ENCODE measurements around the gene KIF3C. TPM values are rescaled to one million over a fixed set of nuclear protein-coding genes. Genes with fewer than 3 reads are reported as not detected.
A peak's percentile ranks its signal among the peaks of the same experiment; 100 is the strongest.

The KIF3C gene
- total and polyA plus RNA-seq, 2 of the 4 experiments (the other 2 are of a cell fraction) = 8.3 to 15.4 TPM

GRCh38 chr2:25955869-25956535 is 26.3 kb downstream of the KIF3C start:
- peaks cover 4% of the 10 kb centered on the region; the same call in 1 of the 2 replicates for H3K9me1 ChIP-seq (ENCODE audit: insufficient read depth, low read length)
- 100% methylated on average over 1 of the region's 7 CpGs; no CpG with 5 or more reads in 1 of the 2 experiments for WGBS, 2 experiments (ENCODE audit: extremely low coverage in 2 of 2, insufficient read length in 1 of 2)
- H2BK15ac ChIP-seq (ENCODE audit: low read depth, low read length) = no peak overlapping the region
- H2AK9ac ChIP-seq (replicated peaks; ENCODE audit: low read depth, low read length, poor library complexity) = peak overlapping the region; percentile 15
- no peak overlapping the region for H3K23ac ChIP-seq (ENCODE audit: low read depth, low read length)
- ChIA-PET CTCF (interaction anchor here (0.9 to 1.7 kb wide), 3 partner anchors 8 to 132 kb away, joined by 3 to 4 read pairs (median 3); no protein-coding TSS in a partner anchor), POLR2A (ENCODE audit: unreplicated experiment) (no interaction called here)
- no peak overlapping the region for H4K91ac ChIP-seq (ENCODE audit: insufficient read depth, low read depth, low read length)
- H3K18ac ChIP-seq (ENCODE audit: low read depth, low read length) = no peak overlapping the region
- H3K4me2 ChIP-seq (ENCODE audit: low read depth, low read length) = no peak overlapping the region
- no peak overlapping the region for H4K5ac ChIP-seq (ENCODE audit: low read depth, low read length)
- H3K27me3 ChIP-seq (ENCODE audit: control insufficient read depth, insufficient read depth, low read length) = no peaks in the 10 kb centered on the region
- intact Hi-C loops (cut with micrococcal nuclease) (no loop called here), in situ Hi-C loops (cut with MboI; ENCODE audit: low sequenced_read_pairs) (loop anchor here (25.0 kb wide), 1 partner anchor 381 kb away; the partner anchor contains the start of genes ADGRF3 and SELENOI), dilution Hi-C loops (cut with HindIII; ENCODE audit: low sequenced_read_pairs, unreplicated experiment) (no loop called here)
- H3K9me3 ChIP-seq (ENCODE audit: control insufficient read depth, insufficient read depth, low read length) = no peaks in the 10 kb centered on the region
- no peak overlapping the region for H2BK5ac ChIP-seq (ENCODE audit: low read depth, low read length, poor library complexity, severe bottlenecking)
- peaks cover 5% of the 10 kb centered on the region; the same call in 1 of the 2 replicates for H4K20me1 ChIP-seq (ENCODE audit: insufficient read depth, low read length)
- no peak overlapping the region for H2AFZ ChIP-seq (replicated peaks; ENCODE audit: low read length, poor library complexity)
- no peak overlapping the region for H3K4me3 ChIP-seq (ENCODE audit: insufficient read depth, low read depth, low read length)
- no peak for DNase-seq
- peaks cover 2% of the 10 kb centered on the region for H3K4me1 ChIP-seq (ENCODE audit: control insufficient read depth, insufficient read depth, low read length)
- BruUV-seq (replicated peaks) = no TSS peak
- ATAC-seq (ENCODE audit: low read depth) = no peak
- H2BK120ac ChIP-seq (ENCODE audit: low read depth, low read length) = no peak overlapping the region
- no peak overlapping the region for H2BK20ac ChIP-seq (ENCODE audit: low read depth, low read length)
- peaks cover 16% of the 10 kb centered on the region; the same call in 1 of the 2 replicates for H3K36me3 ChIP-seq (ENCODE audit: control insufficient read depth, insufficient read depth, low read length)
- no peak overlapping the region for H3K4ac ChIP-seq (ENCODE audit: low read depth, low read length)
- no peak overlapping the region for H3K9ac ChIP-seq (ENCODE audit: low read depth, low read length)
- H4K8ac ChIP-seq (ENCODE audit: low read depth in 2 of 2, low read length in 2 of 2) = no peak overlapping the region
- H3K27ac ChIP-seq (ENCODE audit: insufficient read depth, low read length) = no peak overlapping the region
- H3K56ac ChIP-seq (ENCODE audit: extremely low read depth, insufficient read depth, low read length) = no peak overlapping the region
- H3K14ac ChIP-seq (replicated peaks; ENCODE audit: low read depth, low read length) = no peak overlapping the region
- TF ChIP-seq CTCF (conservative IDR thresholded peaks at IDR 0.05; ENCODE audit: low read depth, low read length) = 0 out of 2 replicates have a peak, but pooled peaks have one; percentile 5
- no peak for TF ChIP-seq FOS (IDR thresholded peaks at IDR 0.05; ENCODE audit: low read depth, low read length)
- TF ChIP-seq MXI1 (IDR thresholded peaks at IDR 0.05; ENCODE audit: borderline replicate concordance, low read depth, low read length) = no peak
- TF ChIP-seq RFX5 (IDR thresholded peaks at IDR 0.05; ENCODE audit: low read depth, low read length) = no peak
- H3K79me1 ChIP-seq (ENCODE audit: low read depth in 1 of 2, low read length in 2 of 2) = peaks cover 0 to 7% of the 10 kb centered on the region in 2 experiments; a peak in 1 of 4 replicates
- H2AK5ac ChIP-seq (ENCODE audit: low read depth, low read length) = no peak overlapping the region

All from IMR-90 (cell line).